Transverse colon (tissue), 4 donors: ENCODE data around the gene RAG2. TPM values are rescaled to one million over a fixed set of nuclear protein-coding genes. Genes with fewer than 3 reads are reported as not detected.

Experiments used
- DNase-seq: peaks from one replicate; pipeline ENCODE4 v3.0.0-alpha.2; 2019
- H3K27ac ChIP-seq, 4 donors: fragments of 200-600 bp; sonication (generic); 2 replicates each; pipeline ENCODE4 v1.5.1; 2016 to 2018; ENCODE audit warnings: inconsistent platforms in 4 of 4
- H3K27me3 ChIP-seq: fragments of 200-600 bp; sonication (generic); 2 replicates; pipeline ENCODE4 v1.5.1; 2017; ENCODE audit warnings: inconsistent platforms
- H3K36me3 ChIP-seq, 4 donors: fragments of 200-600 bp; sonication (generic); 2 replicates each; pipeline ENCODE4 v1.5.1; 2017 to 2019; ENCODE audit warnings: inconsistent platforms in 4 of 4
- H3K4me1 ChIP-seq, 4 donors: fragments of 200-600 bp; sonication (generic); 2 replicates each; pipeline ENCODE4 v1.5.1; 2017 to 2020; ENCODE audit warnings: inconsistent platforms in 4 of 4
- H3K4me3 ChIP-seq, 4 donors: fragments of 200-600 bp; sonication (generic); 1 replicate in 1 of 4; 2 replicates in 3 of 4; pipeline versions ENCODE4 v1.5.1 to v1.6.1; 2017 to 2019; ENCODE audit warnings: inconsistent platforms in 4 of 4
- H3K9me3 ChIP-seq, 2 donors: fragments of 200-600 bp; sonication (generic); 2 replicates each; pipeline ENCODE4 v1.5.1; 2017 to 2019; ENCODE audit warnings: inconsistent platforms in 2 of 2
- EP300 ChIP-seq: sonication (generic); formaldehyde crosslinking; IDR thresholded peaks from one replicate; pipeline ENCODE4 v1.6.1; 2017; ENCODE audit warnings: antibody characterized with exemption, low read depth
- POLR2A ChIP-seq: fragments of 450-650 bp; IDR thresholded peaks from one replicate; pipeline ENCODE4 v1.6.1; 2016; ENCODE audit warnings: antibody characterized with exemption, mild to moderate bottlenecking, moderate library complexity
- POLR2AphosphoS5 ChIP-seq, 3 donors: sonication (generic); formaldehyde crosslinking; IDR thresholded peaks; one replicate each; pipeline ENCODE4 v1.6.1; 2016; ENCODE audit warnings: antibody characterized with exemption in 3 of 3
- WGBS, 2 donors: methylation state at CpG; one replicate each; pipeline ENCODE4 v1.1.5; 2018; ENCODE audit warnings: low coverage in 1 of 2; 5-methylcytosine and 5-hydroxymethylcytosine counted together
- in situ Hi-C, 4 donors: fragments of 200-750 bp; cut with MboI; loops; one replicate each; pipeline versions ENCODE4 v1.15.0 to v1.15.1; 2017; ENCODE audit warnings: low sequenced_read_pairs in 3 of 4, low pct_ligation_motif_present in 1 of 4, low pct_unique_long_range_greater_than_20kb in 1 of 4
- intact Hi-C: fragments of 100-400 bp; cut with DNase I; formaldehyde crosslinking; loops from one replicate; pipeline ENCODE4 v1.15.1; 2023; ENCODE audit warnings: low total_unique reads
- total RNA-seq, 4 donors: library from RNA; depleted of rRNA; stranded (reverse); fragments of >200 nt; gene quantifications; one replicate each; pipeline ENCODE4 v1.1.0, GENCODE V29; 2016
- TF ChIP-seq, protein P1 (sequence below), 5 experiments: fragments of 200-600 bp in 3 of 5; fragments of 450-650 bp in 2 of 5; sonication (generic) in 3 of 5; IDR thresholded peaks; 1 replicate in 2 of 5; 2 replicates in 3 of 5; pipeline ENCODE4 v1.5.1; 2016 to 2017; ENCODE audit warnings: antibody characterized with exemption in 5 of 5, inconsistent platforms in 3 of 5, mild to moderate bottlenecking in 2 of 5, moderate library complexity in 1 of 5

The RAG2 gene
- total RNA-seq, 4 donors from 2014 or later: not detected

DNA sequence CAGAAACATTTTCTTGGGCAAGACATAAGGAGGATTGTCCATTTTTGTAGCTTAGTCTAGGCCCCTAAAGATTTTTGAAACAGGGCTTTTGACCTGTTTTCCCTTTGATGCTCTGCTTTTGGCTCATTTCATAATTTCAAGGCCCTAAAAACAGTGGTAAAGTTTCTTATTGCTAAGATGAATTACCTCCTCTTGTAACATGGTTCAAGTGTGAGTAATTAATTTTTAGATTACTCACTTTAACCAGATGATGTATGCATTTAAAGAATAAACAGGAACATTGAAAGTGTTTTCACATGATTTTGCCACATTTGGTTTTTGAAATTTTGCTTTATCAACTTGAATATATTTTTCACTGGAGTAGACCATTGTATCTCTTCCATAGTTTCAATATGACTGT is 1.2 kb downstream of the RAG2 start:
- Histone ChIP-seq H3K27ac (no peak overlapping the region), H3K9me3 (no peaks in the 10 kb centered on the region), H3K36me3 (no peaks in the 10 kb centered on the region), H3K4me1 (peaks cover 6 to 9% (median 7%) of the 10 kb centered on the region in 4 donors), H3K4me3 (no peak overlapping the region), H3K27me3 (peaks cover 4% of the 10 kb centered on the region)
- intact Hi-C loops (no loop called here), in situ Hi-C loops (no loop called here)
- no peak for DNase-seq
- TF ChIP-seq POLR2AphosphoS5 (IDR thresholded peaks at IDR 0.05) (no peak), POLR2A (no peak), EP300 (no peak)
- TF ChIP-seq, protein P1, sequence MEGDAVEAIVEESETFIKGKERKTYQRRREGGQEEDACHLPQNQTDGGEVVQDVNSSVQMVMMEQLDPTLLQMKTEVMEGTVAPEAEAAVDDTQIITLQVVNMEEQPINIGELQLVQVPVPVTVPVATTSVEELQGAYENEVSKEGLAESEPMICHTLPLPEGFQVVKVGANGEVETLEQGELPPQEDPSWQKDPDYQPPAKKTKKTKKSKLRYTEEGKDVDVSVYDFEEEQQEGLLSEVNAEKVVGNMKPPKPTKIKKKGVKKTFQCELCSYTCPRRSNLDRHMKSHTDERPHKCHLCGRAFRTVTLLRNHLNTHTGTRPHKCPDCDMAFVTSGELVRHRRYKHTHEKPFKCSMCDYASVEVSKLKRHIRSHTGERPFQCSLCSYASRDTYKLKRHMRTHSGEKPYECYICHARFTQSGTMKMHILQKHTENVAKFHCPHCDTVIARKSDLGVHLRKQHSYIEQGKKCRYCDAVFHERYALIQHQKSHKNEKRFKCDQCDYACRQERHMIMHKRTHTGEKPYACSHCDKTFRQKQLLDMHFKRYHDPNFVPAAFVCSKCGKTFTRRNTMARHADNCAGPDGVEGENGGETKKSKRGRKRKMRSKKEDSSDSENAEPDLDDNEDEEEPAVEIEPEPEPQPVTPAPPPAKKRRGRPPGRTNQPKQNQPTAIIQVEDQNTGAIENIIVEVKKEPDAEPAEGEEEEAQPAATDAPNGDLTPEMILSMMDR (IDR thresholded peaks at IDR 0.05): no peak

DNA sequence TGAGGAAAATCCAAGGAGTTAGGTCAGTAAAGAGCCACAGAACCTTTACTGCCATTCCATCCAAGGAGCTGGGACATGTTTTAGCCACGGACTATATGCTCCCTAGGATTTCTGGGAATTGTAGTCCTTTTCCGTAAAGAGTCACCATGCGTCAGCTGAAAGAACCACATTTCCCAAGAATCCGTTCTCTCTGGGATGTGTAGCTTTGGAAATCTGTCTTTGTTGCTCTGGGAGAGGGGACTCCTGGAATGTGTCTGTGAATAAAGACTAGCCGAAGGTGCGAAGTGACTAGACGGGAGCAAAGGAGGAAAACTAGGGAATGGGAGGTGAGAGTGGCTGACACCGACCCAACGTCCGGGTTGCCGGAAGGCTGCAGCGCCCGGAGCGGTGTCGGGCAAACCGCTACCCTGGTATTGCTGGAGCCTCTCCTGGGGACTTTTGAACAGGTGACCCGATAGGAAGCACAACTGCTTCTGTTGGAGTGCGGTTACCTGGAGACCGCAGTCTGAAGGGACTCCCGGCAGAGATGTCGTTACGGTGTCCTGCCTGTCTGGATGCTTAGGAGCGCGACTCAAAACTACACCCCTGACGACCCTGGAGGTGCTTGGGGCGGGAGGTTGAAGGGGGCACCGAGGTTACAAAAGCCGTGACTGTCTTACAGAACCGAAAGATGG is 3.6 kb downstream of the RAG2 start, which contains the start of gene IFTAP:
IFTAP (plus strand) TSS at position 187 of the 674 bp plus-strand sequence. CDS start 15,602 bp downstream, outside the sequence.
- Histone ChIP-seq H3K27me3 (peaks cover 19% of the 10 kb centered on the region), H3K36me3 (no peaks in the 10 kb centered on the region), H3K4me1 (peaks cover 6 to 9% (median 7%) of the 10 kb centered on the region in 4 donors), H3K4me3 (peak within 1 kb of the TSS; percentile 44 to 71 (median 66)), H3K27ac (peak within 1 kb of the TSS; percentile 50 to 74 (median 68)), H3K9me3 (no peaks in the 10 kb centered on the region)
- intact Hi-C loops (no loop called here), in situ Hi-C loops (no loop called here)
- DNase-seq: peak; percentile 33
- TF ChIP-seq EP300 (no peak), POLR2A (no peak), POLR2AphosphoS5 (IDR thresholded peaks at IDR 0.05) (peak in 2 of 3 donors; percentile 31 to 33)
- TF ChIP-seq, protein P1 (IDR thresholded peaks at IDR 0.05): no peak
- WGBS, 2 donors: 0 to 8% methylated on average over 15 to 29 of the region's 29 CpGs

DNA sequence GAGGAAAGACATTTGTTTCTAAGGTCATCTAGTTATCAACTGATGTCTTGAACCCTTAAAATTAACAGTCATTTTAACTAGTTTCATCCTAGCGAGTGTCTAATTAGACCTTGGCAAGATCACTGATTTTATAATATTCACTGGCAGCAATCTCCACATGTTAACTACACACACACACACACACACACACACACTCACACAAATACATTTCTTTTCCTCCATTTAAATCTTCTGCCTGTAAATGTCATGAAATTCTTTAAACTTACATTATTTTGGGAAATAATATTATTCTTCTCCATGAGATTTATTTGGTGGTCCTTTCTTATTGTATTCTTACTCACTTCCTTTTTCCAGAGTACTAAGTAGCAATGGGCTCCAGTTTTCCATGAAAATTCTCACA is 6.6 kb downstream of the RAG2 start:
- Histone ChIP-seq H3K36me3 (no peaks in the 10 kb centered on the region), H3K9me3 (no peaks in the 10 kb centered on the region), H3K4me1 (peaks cover 6 to 9% (median 7%) of the 10 kb centered on the region in 4 donors), H3K27ac (no peak overlapping the region), H3K27me3 (peaks cover 27% of the 10 kb centered on the region), H3K4me3 (no peak overlapping the region)
- in situ Hi-C loops (no loop called here), intact Hi-C loops (no loop called here)
- WGBS, 2 donors: 10 to 46% methylated on average over 1 of the region's 1 CpG
- TF ChIP-seq POLR2A (no peak), POLR2AphosphoS5 (IDR thresholded peaks at IDR 0.05) (no peak), EP300 (no peak)
- TF ChIP-seq, protein P1 (IDR thresholded peaks at IDR 0.05): no peak
- no peak for DNase-seq

DNA sequence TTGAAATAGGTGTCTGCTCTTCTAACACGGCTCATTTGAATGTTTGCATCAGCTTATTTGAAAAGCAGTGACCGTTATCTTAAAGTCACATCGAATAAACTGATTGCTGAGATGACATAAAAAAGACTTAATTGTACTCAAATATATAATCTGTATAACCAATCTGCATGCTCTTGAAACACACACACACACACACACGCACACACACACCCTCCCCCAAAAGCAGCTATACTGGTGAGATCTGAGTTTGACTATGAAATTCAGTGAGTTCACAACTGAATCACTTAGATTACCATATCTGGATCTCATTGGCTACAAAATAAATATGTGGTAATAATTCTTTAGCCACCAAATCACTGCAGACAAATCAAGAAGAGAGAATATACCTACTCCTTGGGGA is 7.5 kb downstream of the RAG2 start:
- 55 to 62% methylated on average over 3 to 4 of the region's 4 CpGs for WGBS, 2 donors
- no peak for TF ChIP-seq POLR2AphosphoS5 (IDR thresholded peaks at IDR 0.05)
- TF ChIP-seq, protein P1 (IDR thresholded peaks at IDR 0.05): no peak
- TF ChIP-seq EP300: no peak
- TF ChIP-seq POLR2A: no peak
- Histone ChIP-seq H3K4me1 (peaks cover 6 to 8% (median 7%) of the 10 kb centered on the region in 4 donors), H3K27ac (no peak overlapping the region), H3K4me3 (no peak overlapping the region), H3K9me3 (no peaks in the 10 kb centered on the region), H3K36me3 (no peaks in the 10 kb centered on the region), H3K27me3 (peaks cover 27% of the 10 kb centered on the region)
- no peak for DNase-seq
- in situ Hi-C loops: no loop called here
- intact Hi-C loops: no loop called here
